Chondrocyte (in vitro differentiated cells): ENCODE measurements around the gene OSTN. TPM values are rescaled to one million over a fixed set of nuclear protein-coding genes. Genes with fewer than 3 reads are reported as not detected.

Experiments
- DNase-seq: peaks from one replicate; pipeline ENCODE4 v3.0.0; 2021; ENCODE audit warnings: mixed read lengths, low spot score
- H3K27ac Mint-ChIP-seq: one replicate; pipeline ENCODE4 v1.8.0; 2021; ENCODE audit warnings: mild to moderate bottlenecking, moderate library complexity, mixed read lengths; ENCODE audit not compliant: unreplicated experiment
- H3K27me3 Mint-ChIP-seq: 2 replicates; pipeline ENCODE4 v1.8.0; 2021; ENCODE audit warnings: low read depth, mixed read lengths
- H3K36me3 Mint-ChIP-seq: 2 replicates; pipeline ENCODE4 v1.8.0; 2021; ENCODE audit warnings: low read depth, mixed read lengths
- H3K4me1 Mint-ChIP-seq: 2 replicates; pipeline ENCODE4 v1.8.0; 2021; ENCODE audit warnings: low read depth, mild to moderate bottlenecking, mixed read lengths
- H3K4me3 Mint-ChIP-seq: one replicate; pipeline ENCODE4 v1.8.0; 2021; ENCODE audit warnings: mild to moderate bottlenecking, moderate library complexity, mixed read lengths; ENCODE audit not compliant: unreplicated experiment
- H3K9me3 Mint-ChIP-seq: 2 replicates; pipeline ENCODE4 v1.8.0; 2021; ENCODE audit warnings: low read depth, mixed read lengths
- CTCF ChIP-seq: fragments of 200-600 bp; sonication (generic); IDR thresholded peaks from 2 replicates; pipeline ENCODE4 v1.5.0; 2021; ENCODE audit warnings: antibody characterized with exemption, mild to moderate bottlenecking, moderate library complexity
- total RNA-seq: library from RNA; stranded (reverse); gene quantifications from 3 replicates; pipeline ENCODE4 v1.2.1, GENCODE V29; 2021

Gene OSTN
- total RNA-seq, 1 donor from 2014 or later = not detected

- Mint-ChIP-seq H3K4me3 (no peak overlapping the region), H3K36me3 (no peaks in the 10 kb centered on the region), H3K27me3 (no peaks in the 10 kb centered on the region), H3K9me3 (no peaks in the 10 kb centered on the region), H3K27ac (no peak overlapping the region), H3K4me1 (peaks cover 4% of the 10 kb centered on the region)
- DNase-seq = no peak
- TF ChIP-seq CTCF = no peak
Observed at GRCh38 chr3:191259486-191259885, 60.4 kb downstream of the OSTN start.

- H3K9me3 Mint-ChIP-seq = no peaks in the 10 kb centered on the region
- H3K27me3 Mint-ChIP-seq = no peaks in the 10 kb centered on the region
- no peak for TF ChIP-seq CTCF
- no peak for DNase-seq
- H3K27ac Mint-ChIP-seq = no peak overlapping the region
- no peaks in the 10 kb centered on the region for H3K36me3 Mint-ChIP-seq
- no peak overlapping the region for H3K4me3 Mint-ChIP-seq
- H3K4me1 Mint-ChIP-seq = no peaks in the 10 kb centered on the region
Observed at GRCh38 chr3:191260431-191261303, 61.6 kb downstream of the OSTN start.

GRCh38 chr3:191261304-191261638, 62.2 kb downstream of the OSTN start:
- Mint-ChIP-seq H3K4me3 (no peak overlapping the region), H3K9me3 (no peaks in the 10 kb centered on the region), H3K36me3 (no peaks in the 10 kb centered on the region), H3K27ac (no peak overlapping the region), H3K4me1 (no peaks in the 10 kb centered on the region), H3K27me3 (no peaks in the 10 kb centered on the region)
- DNase-seq = no peak
- no peak for TF ChIP-seq CTCF

GRCh38 chr3:191262650-191263049, 63.6 kb downstream of the OSTN start:
- no peak overlapping the region for H3K4me3 Mint-ChIP-seq
- no peak for DNase-seq
- no peaks in the 10 kb centered on the region for H3K36me3 Mint-ChIP-seq
- TF ChIP-seq CTCF = no peak
- no peak overlapping the region for H3K27ac Mint-ChIP-seq
- H3K4me1 Mint-ChIP-seq = no peaks in the 10 kb centered on the region
- H3K27me3 Mint-ChIP-seq = no peaks in the 10 kb centered on the region
- H3K9me3 Mint-ChIP-seq = no peaks in the 10 kb centered on the region

GRCh38 chr3:191263365-191263764, 64.3 kb downstream of the OSTN start:
- H3K27ac Mint-ChIP-seq = no peak overlapping the region
- TF ChIP-seq CTCF = no peak
- no peaks in the 10 kb centered on the region for H3K36me3 Mint-ChIP-seq
- no peaks in the 10 kb centered on the region for H3K4me1 Mint-ChIP-seq
- H3K9me3 Mint-ChIP-seq = no peaks in the 10 kb centered on the region
- H3K27me3 Mint-ChIP-seq = no peaks in the 10 kb centered on the region
- no peak overlapping the region for H3K4me3 Mint-ChIP-seq
- no peak for DNase-seq
